Neural cell (in vitro differentiated cells): Measurements from ENCODE around the gene LRFN3. TPM values are rescaled to one million over a fixed set of nuclear protein-coding genes. Genes with fewer than 3 reads are reported as not detected.

ENCODE experiments used
- H2AFZ ChIP-seq: fragments of 200-600, 300-800 bp; sonication (generic), shearing (Covaris generic); 2 replicates; pipeline ENCODE4 v1.6.0; 2014; ENCODE audit warnings: low read depth, mild to moderate bottlenecking, antibody characterized with exemption, low read length, moderate library complexity
- H3F3A ChIP-seq: fragments of 200-600 bp; shearing (Covaris generic); 2 replicates; pipeline ENCODE4 v1.6.1; 2016; ENCODE audit warnings: mild to moderate bottlenecking, moderate library complexity, mixed read lengths, antibody characterized with exemption, low read length; ENCODE audit not compliant: insufficient read depth, poor library complexity, severe bottlenecking
- H3K27ac ChIP-seq: fragments of 200-600, 300-800 bp; sonication (generic), shearing (Covaris generic); 2 replicates; pipeline ENCODE4 v1.5.1; 2014; ENCODE audit warnings: mild to moderate bottlenecking, low read length, moderate library complexity
- H3K27me3 ChIP-seq: fragments of 300-800, 200-600 bp; sonication (generic), shearing (Covaris generic); 2 replicates; pipeline ENCODE4 v1.6.0; 2014; ENCODE audit warnings: mild to moderate bottlenecking, low read depth, low read length, moderate library complexity; ENCODE audit not compliant: insufficient read depth
- H3K36me3 ChIP-seq: fragments of 300-800, 200-600 bp; sonication (generic), shearing (Covaris generic); 2 replicates; pipeline ENCODE4 v1.5.1; 2014; ENCODE audit warnings: mild to moderate bottlenecking, antibody characterized with exemption, low read length, moderate library complexity; ENCODE audit not compliant: insufficient read depth
- H3K4me2 ChIP-seq: fragments of 300-800, 200-600 bp; sonication (generic), shearing (Covaris generic); 2 replicates; pipeline ENCODE4 v1.6.0; 2014; ENCODE audit warnings: mild to moderate bottlenecking, low read length
- H3K4me3 ChIP-seq: fragments of 300-800, 200-600 bp; sonication (generic), shearing (Covaris generic); 2 replicates; pipeline ENCODE4 v1.5.1; 2014; ENCODE audit warnings: mild to moderate bottlenecking, low read length, moderate library complexity
- H3K79me2 ChIP-seq: fragments of 200-600 bp; shearing (Covaris generic); replicated peaks from 2 replicates; pipeline ENCODE4 v1.6.0; 2014; ENCODE audit warnings: mild to moderate bottlenecking, low read length, moderate library complexity; ENCODE audit not compliant: insufficient read depth
- H3K9ac ChIP-seq: fragments of 300-800, 200-600 bp; sonication (generic), shearing (Covaris generic); 2 replicates; pipeline ENCODE4 v1.6.1; 2016; ENCODE audit warnings: mild to moderate bottlenecking, low read length, mixed read lengths
- H3K9me2 ChIP-seq: fragments of 200-600 bp; shearing (Covaris generic); 2 replicates; pipeline ENCODE4 v1.6.1; 2016; ENCODE audit warnings: mild to moderate bottlenecking, low read length, mixed read lengths; ENCODE audit not compliant: insufficient read depth
- H3K9me3 ChIP-seq: fragments of 200-600, 300-800 bp; sonication (generic), shearing (Covaris generic); 2 replicates; pipeline ENCODE4 v1.6.1; 2016; ENCODE audit warnings: mild to moderate bottlenecking, mixed run types, low read length, moderate library complexity, mixed read lengths
- H4K20me1 ChIP-seq: fragments of 200-600 bp; shearing (Covaris generic); 2 replicates; pipeline ENCODE4 v1.6.1; 2016; ENCODE audit warnings: mild to moderate bottlenecking, mixed run types; ENCODE audit not compliant: insufficient read depth
- CTCF ChIP-seq: fragments of 450-650 bp; IDR thresholded peaks from 2 replicates; pipeline ENCODE4 v1.5.1; 2014; ENCODE audit warnings: antibody characterized with exemption, mild to moderate bottlenecking, moderate library complexity; ENCODE audit not compliant: poor library complexity, severe bottlenecking
- EP300 ChIP-seq: fragments of 450-650 bp; conservative IDR thresholded peaks from 2 replicates; pipeline ENCODE4 v1.6.1; 2014; ENCODE audit warnings: antibody characterized with exemption, mild to moderate bottlenecking, moderate library complexity; ENCODE audit not compliant: poor library complexity, severe bottlenecking
- EZH2 ChIP-seq: fragments of 200-600, 300-800 bp; shearing (Covaris generic), sonication (generic); IDR thresholded peaks from 2 replicates; pipeline ENCODE4 v1.6.1; 2014; ENCODE audit warnings: antibody characterized with exemption, low read length, borderline replicate concordance, mild to moderate bottlenecking; ENCODE audit not compliant: insufficient read depth, poor library complexity, severe bottlenecking
- MXI1 ChIP-seq: fragments of 450-650 bp; conservative IDR thresholded peaks from 2 replicates; pipeline ENCODE4 v1.6.1; 2014; ENCODE audit warnings: antibody characterized with exemption, mild to moderate bottlenecking; ENCODE audit not compliant: poor library complexity, severe bottlenecking
- POLR2AphosphoS5 ChIP-seq: IDR thresholded peaks from 2 replicates; pipeline ENCODE4 v1.6.1; 2012
- RAD21 ChIP-seq: fragments of 450-650 bp; conservative IDR thresholded peaks from 2 replicates; pipeline ENCODE4 v1.6.1; 2014; ENCODE audit warnings: antibody characterized with exemption, mild to moderate bottlenecking, moderate library complexity
- REST ChIP-seq: IDR thresholded peaks from 2 replicates; pipeline ENCODE4 v1.6.1; 2012; ENCODE audit warnings: borderline replicate concordance
- SMC3 ChIP-seq: fragments of 450-650 bp; conservative IDR thresholded peaks from 2 replicates; pipeline ENCODE4 v1.6.1; 2014; ENCODE audit warnings: antibody characterized with exemption, mild to moderate bottlenecking, moderate library complexity; ENCODE audit not compliant: poor library complexity
- TAF1 ChIP-seq: IDR thresholded peaks from 2 replicates; pipeline ENCODE4 v1.6.1; 2012; ENCODE audit warnings: low read depth
- polyA plus RNA-seq: library from polyadenylated mRNA; depleted of rRNA; stranded (reverse); fragments of >200 nt; gene quantifications from 2 replicates; pipeline ENCODE4 v1.2.3, GENCODE V29; 2014

LRFN3 gene
- polyA plus RNA-seq, 1 donor from 2014 or later, result 11.1 TPM

- H3K79me2 ChIP-seq, result peaks cover 30% of the 10 kb centered on the region
- TF ChIP-seq REST (no peak), RAD21 (no peak), TAF1 (no peak), CTCF (no peak), SMC3 (no peak), EZH2 (no peak), POLR2AphosphoS5 (no peak), EP300 (no peak), MXI1 (no peak)
- no peaks in the 10 kb centered on the region for H3K9me3 ChIP-seq
- H3K9me2 ChIP-seq, result no peaks in the 10 kb centered on the region
- peak overlapping the region; percentile 88 for H3K4me3 ChIP-seq
- peak overlapping the region; percentile 70 for H3K4me2 ChIP-seq
- no peak overlapping the region for H3K27ac ChIP-seq
- H3F3A ChIP-seq, result no peaks in the 10 kb centered on the region
- no peaks in the 10 kb centered on the region for H3K36me3 ChIP-seq
- H3K27me3 ChIP-seq, result no peaks in the 10 kb centered on the region
- H2AFZ ChIP-seq, result no peak overlapping the region
- H3K9ac ChIP-seq, result no peak overlapping the region
- H4K20me1 ChIP-seq, result no peaks in the 10 kb centered on the region
Measured at GRCh38 chr19:35938282-35939224, 2.4 kb downstream of the LRFN3 start.

GRCh38 chr19:35939307-35940077 is 3.3 kb downstream of the LRFN3 start:
- Histone ChIP-seq H4K20me1 (no peaks in the 10 kb centered on the region), H3K9ac (no peak overlapping the region), H3K4me3 (peak overlapping the region; percentile 88), H3K4me2 (no peak overlapping the region), H3K36me3 (no peaks in the 10 kb centered on the region), H3K27me3 (no peaks in the 10 kb centered on the region), H2AFZ (no peak overlapping the region), H3K79me2 (peaks cover 30% of the 10 kb centered on the region), H3K9me3 (no peaks in the 10 kb centered on the region), H3F3A (no peaks in the 10 kb centered on the region), H3K27ac (no peak overlapping the region), H3K9me2 (no peaks in the 10 kb centered on the region)
- no peak for TF ChIP-seq POLR2AphosphoS5
- no peak for TF ChIP-seq RAD21
- TF ChIP-seq EZH2, result no peak
- no peak for TF ChIP-seq REST
- no peak for TF ChIP-seq TAF1
- TF ChIP-seq CTCF, result no peak
- TF ChIP-seq EP300, result no peak
- TF ChIP-seq MXI1, result no peak
- TF ChIP-seq SMC3, result no peak
